ENCODE measurements around the gene EXPH5.
"Not testable (repeated sequence)": the region's sequence is repeated elsewhere in the genome, so short reads cannot be mapped to it uniquely, and the experiment has no call there.

The EXPH5 gene

GRCh38 chr11:108593214-108593922, at the start of gene EXPH5:
TSS of gene EXPH5 (minus strand) at chr11:108593768. CDS start at chr11:108593536, 232 bp downstream.
- Mint-ChIP-seq H3K27me3 (peaks cover 50% of the 10 kb centered on the region), H3K4me1 (peaks cover 17% of the 10 kb centered on the region), H3K4me3 (peak within 1 kb of the TSS; percentile 97), H3K27ac (ENCODE audit: low read depth) (peak within 1 kb of the TSS; percentile 87), H3K36me3 (ENCODE audit: insufficient read depth) (peaks cover 9% of the 10 kb centered on the region), H3K9me3 (no peaks in the 10 kb centered on the region)
- DNase-seq (ENCODE audit: low spot score in 2 of 2), result peak; percentile 58 to 60
- ATAC-seq (replicated peaks; ENCODE audit: extremely low read depth, poor library complexity, severe bottlenecking), result peak; percentile 89

GRCh38 chr11:108641752-108642151, 48.2 kb upstream of the EXPH5 start:
- DNase-seq (ENCODE audit: low spot score in 2 of 2); H3K4me3 Mint-ChIP-seq; H3K9me3 Mint-ChIP-seq; H3K36me3 Mint-ChIP-seq (ENCODE audit: insufficient read depth); H3K27ac Mint-ChIP-seq (ENCODE audit: low read depth); ATAC-seq (replicated peaks; ENCODE audit: extremely low read depth, poor library complexity, severe bottlenecking); H3K4me1 Mint-ChIP-seq: not testable (repeated sequence)
- peaks cover 14% of the 10 kb centered on the region for H3K27me3 Mint-ChIP-seq

- ATAC-seq (replicated peaks; ENCODE audit: extremely low read depth, poor library complexity, severe bottlenecking) (no peak), DNase-seq (ENCODE audit: low spot score in 2 of 2) (no peak)
- no peak overlapping the region for H3K27ac Mint-ChIP-seq (ENCODE audit: low read depth)
- no peaks in the 10 kb centered on the region for H3K9me3 Mint-ChIP-seq
- H3K4me1 Mint-ChIP-seq, result no peaks in the 10 kb centered on the region
- H3K4me3 Mint-ChIP-seq, result no peak overlapping the region
- peaks cover 27% of the 10 kb centered on the region for H3K27me3 Mint-ChIP-seq
- H3K36me3 Mint-ChIP-seq (ENCODE audit: insufficient read depth), result no peaks in the 10 kb centered on the region
Measured at GRCh38 chr11:108639146-108639545, 45.6 kb upstream of the EXPH5 start.

- H3K27ac Mint-ChIP-seq (ENCODE audit: low read depth), result no peak overlapping the region
- no peaks in the 10 kb centered on the region for H3K9me3 Mint-ChIP-seq
- peaks cover 42% of the 10 kb centered on the region for H3K27me3 Mint-ChIP-seq
- peaks cover 2% of the 10 kb centered on the region for H3K36me3 Mint-ChIP-seq (ENCODE audit: insufficient read depth)
- no peak for DNase-seq (ENCODE audit: low spot score in 2 of 2)
- H3K4me3 Mint-ChIP-seq, result no peak overlapping the region
- no peak for ATAC-seq (replicated peaks; ENCODE audit: extremely low read depth, poor library complexity, severe bottlenecking)
- no peaks in the 10 kb centered on the region for H3K4me1 Mint-ChIP-seq
Measured at GRCh38 chr11:108636222-108636621, 42.7 kb upstream of the EXPH5 start.

- DNase-seq (ENCODE audit: low spot score in 2 of 2) (no peak), ATAC-seq (replicated peaks; ENCODE audit: extremely low read depth, poor library complexity, severe bottlenecking) (no peak)
- H3K27ac Mint-ChIP-seq (ENCODE audit: low read depth), result no peak overlapping the region
- peaks cover 42% of the 10 kb centered on the region for H3K27me3 Mint-ChIP-seq
- H3K36me3 Mint-ChIP-seq (ENCODE audit: insufficient read depth), result peaks cover 2% of the 10 kb centered on the region
- H3K9me3 Mint-ChIP-seq, result no peaks in the 10 kb centered on the region
- no peak overlapping the region for H3K4me3 Mint-ChIP-seq
- no peaks in the 10 kb centered on the region for H3K4me1 Mint-ChIP-seq
Measured at GRCh38 chr11:108635106-108635505, 41.5 kb upstream of the EXPH5 start.

GRCh38 chr11:108632041-108632704, 38.6 kb upstream of the EXPH5 start:
- H3K36me3 Mint-ChIP-seq (ENCODE audit: insufficient read depth), result peaks cover 2% of the 10 kb centered on the region
- ATAC-seq (replicated peaks; ENCODE audit: extremely low read depth, poor library complexity, severe bottlenecking) (no peak), DNase-seq (ENCODE audit: low spot score in 2 of 2) (no peak)
- no peak overlapping the region for H3K27ac Mint-ChIP-seq (ENCODE audit: low read depth)
- no peaks in the 10 kb centered on the region for H3K4me1 Mint-ChIP-seq
- peaks cover 35% of the 10 kb centered on the region for H3K27me3 Mint-ChIP-seq
- no peak overlapping the region for H3K4me3 Mint-ChIP-seq
- no peaks in the 10 kb centered on the region for H3K9me3 Mint-ChIP-seq

GRCh38 chr11:108629274-108629673, 35.7 kb upstream of the EXPH5 start:
- DNase-seq (ENCODE audit: low spot score in 2 of 2), result no peak
- H3K27me3 Mint-ChIP-seq, result peaks cover 42% of the 10 kb centered on the region
- peaks cover 2% of the 10 kb centered on the region for H3K36me3 Mint-ChIP-seq (ENCODE audit: insufficient read depth)
- ATAC-seq (replicated peaks; ENCODE audit: extremely low read depth, poor library complexity, severe bottlenecking), result no peak
- H3K27ac Mint-ChIP-seq (ENCODE audit: low read depth), result no peak overlapping the region
- no peaks in the 10 kb centered on the region for H3K4me1 Mint-ChIP-seq
- no peaks in the 10 kb centered on the region for H3K9me3 Mint-ChIP-seq
- no peak overlapping the region for H3K4me3 Mint-ChIP-seq

GRCh38 chr11:108628812-108629211, 35.2 kb upstream of the EXPH5 start:
- Mint-ChIP-seq H3K27me3 (peaks cover 40% of the 10 kb centered on the region), H3K36me3 (ENCODE audit: insufficient read depth) (peaks cover 2% of the 10 kb centered on the region), H3K4me1 (no peaks in the 10 kb centered on the region), H3K9me3 (no peaks in the 10 kb centered on the region), H3K27ac (ENCODE audit: low read depth) (no peak overlapping the region), H3K4me3 (no peak overlapping the region)
- ATAC-seq (replicated peaks; ENCODE audit: extremely low read depth, poor library complexity, severe bottlenecking), result no peak
- DNase-seq (ENCODE audit: low spot score in 2 of 2), result no peak

- Mint-ChIP-seq H3K4me3 (no peak overlapping the region), H3K27me3 (peaks cover 39% of the 10 kb centered on the region), H3K27ac (ENCODE audit: low read depth) (no peak overlapping the region), H3K9me3 (no peaks in the 10 kb centered on the region), H3K4me1 (no peaks in the 10 kb centered on the region), H3K36me3 (ENCODE audit: insufficient read depth) (peaks cover 2% of the 10 kb centered on the region)
- DNase-seq (ENCODE audit: low spot score in 2 of 2) (no peak), ATAC-seq (replicated peaks; ENCODE audit: extremely low read depth, poor library complexity, severe bottlenecking) (no peak)
Measured at GRCh38 chr11:108628326-108628725, 34.8 kb upstream of the EXPH5 start.

GRCh38 chr11:108624196-108624925, 30.8 kb upstream of the EXPH5 start:
- H3K4me1 Mint-ChIP-seq, result no peaks in the 10 kb centered on the region
- H3K27ac Mint-ChIP-seq (ENCODE audit: low read depth), result no peak overlapping the region
- H3K27me3 Mint-ChIP-seq, result peaks cover 50% of the 10 kb centered on the region
- no peaks in the 10 kb centered on the region for H3K36me3 Mint-ChIP-seq (ENCODE audit: insufficient read depth)
- DNase-seq (ENCODE audit: low spot score in 2 of 2) (no peak), ATAC-seq (replicated peaks; ENCODE audit: extremely low read depth, poor library complexity, severe bottlenecking) (no peak)
- H3K9me3 Mint-ChIP-seq, result no peaks in the 10 kb centered on the region
- no peak overlapping the region for H3K4me3 Mint-ChIP-seq

- H3K27me3 Mint-ChIP-seq, result peaks cover 55% of the 10 kb centered on the region
- H3K9me3 Mint-ChIP-seq, result no peaks in the 10 kb centered on the region
- no peak for DNase-seq (ENCODE audit: low spot score in 2 of 2)
- H3K4me3 Mint-ChIP-seq, result no peak overlapping the region
- no peak overlapping the region for H3K27ac Mint-ChIP-seq (ENCODE audit: low read depth)
- H3K4me1 Mint-ChIP-seq, result no peaks in the 10 kb centered on the region
- no peaks in the 10 kb centered on the region for H3K36me3 Mint-ChIP-seq (ENCODE audit: insufficient read depth)
- no peak for ATAC-seq (replicated peaks; ENCODE audit: extremely low read depth, poor library complexity, severe bottlenecking)
Measured at GRCh38 chr11:108622341-108622740, 28.8 kb upstream of the EXPH5 start.

GRCh38 chr11:108620958-108621772, 27.6 kb upstream of the EXPH5 start:
- H3K4me1 Mint-ChIP-seq, result no peaks in the 10 kb centered on the region
- ATAC-seq (replicated peaks; ENCODE audit: extremely low read depth, poor library complexity, severe bottlenecking), result no peak
- H3K36me3 Mint-ChIP-seq (ENCODE audit: insufficient read depth), result no peaks in the 10 kb centered on the region
- H3K27me3 Mint-ChIP-seq, result peaks cover 62% of the 10 kb centered on the region
- no peak overlapping the region for H3K27ac Mint-ChIP-seq (ENCODE audit: low read depth)
- no peak overlapping the region for H3K4me3 Mint-ChIP-seq
- H3K9me3 Mint-ChIP-seq, result no peaks in the 10 kb centered on the region
- DNase-seq (ENCODE audit: low spot score in 2 of 2), result no peak

Data from central memory CD8-positive, alpha-beta T cell (primary cell).